Measurements from ENCODE around the gene PIK3R6. TPM values are rescaled to one million over a fixed set of nuclear protein-coding genes. Genes with fewer than 3 reads are reported as not detected.

The PIK3R6 gene
- total and polyA plus RNA-seq, 8 donors, result 0.16 to 1.1 (median 0.23) TPM; not detected in 2

GRCh38 chr17:8898636-8899035 is 31.2 kb upstream of the PIK3R6 start:
- DNase-seq (no peak), ATAC-seq (no peak), FAIRE-seq (no peak)
- TF ChIP-seq, protein P1, sequence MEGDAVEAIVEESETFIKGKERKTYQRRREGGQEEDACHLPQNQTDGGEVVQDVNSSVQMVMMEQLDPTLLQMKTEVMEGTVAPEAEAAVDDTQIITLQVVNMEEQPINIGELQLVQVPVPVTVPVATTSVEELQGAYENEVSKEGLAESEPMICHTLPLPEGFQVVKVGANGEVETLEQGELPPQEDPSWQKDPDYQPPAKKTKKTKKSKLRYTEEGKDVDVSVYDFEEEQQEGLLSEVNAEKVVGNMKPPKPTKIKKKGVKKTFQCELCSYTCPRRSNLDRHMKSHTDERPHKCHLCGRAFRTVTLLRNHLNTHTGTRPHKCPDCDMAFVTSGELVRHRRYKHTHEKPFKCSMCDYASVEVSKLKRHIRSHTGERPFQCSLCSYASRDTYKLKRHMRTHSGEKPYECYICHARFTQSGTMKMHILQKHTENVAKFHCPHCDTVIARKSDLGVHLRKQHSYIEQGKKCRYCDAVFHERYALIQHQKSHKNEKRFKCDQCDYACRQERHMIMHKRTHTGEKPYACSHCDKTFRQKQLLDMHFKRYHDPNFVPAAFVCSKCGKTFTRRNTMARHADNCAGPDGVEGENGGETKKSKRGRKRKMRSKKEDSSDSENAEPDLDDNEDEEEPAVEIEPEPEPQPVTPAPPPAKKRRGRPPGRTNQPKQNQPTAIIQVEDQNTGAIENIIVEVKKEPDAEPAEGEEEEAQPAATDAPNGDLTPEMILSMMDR (IDR thresholded peaks at IDR 0.05), result no peak
- H3K27ac ChIP-seq, result no peak overlapping the region
- WGBS, 2 donors, result 60 to 64% methylated on average over 6 of the region's 6 CpGs
- H3K9me3 ChIP-seq, result no peaks in the 10 kb centered on the region
- H3K36me3 ChIP-seq, result no peaks in the 10 kb centered on the region
- no peak overlapping the region for H3K4me3 ChIP-seq
- peaks cover 0 to 8% (median 0%) of the 10 kb centered on the region in 4 donors for H3K27me3 ChIP-seq
- intact Hi-C loops (cut with DNase I), result loop anchor here in 1 of 3 donors (10.0 kb wide), 1 partner anchor 94 kb away; no protein-coding TSS in a partner anchor
- H3K4me1 ChIP-seq, result no peaks in the 10 kb centered on the region

GRCh38 chr17:8898126-8898525 is 30.7 kb upstream of the PIK3R6 start:
- intact Hi-C loops (cut with DNase I), result loop anchor here in 1 of 3 donors (10.0 kb wide), 1 partner anchor 93 kb away; no protein-coding TSS in a partner anchor
- no peak overlapping the region for H3K4me3 ChIP-seq
- TF ChIP-seq, protein P1 (IDR thresholded peaks at IDR 0.05), result no peak
- H3K9me3 ChIP-seq, result no peaks in the 10 kb centered on the region
- 58 to 64% methylated on average over 2 of the region's 2 CpGs for WGBS, 2 donors
- no peak overlapping the region for H3K27ac ChIP-seq
- DNase-seq (no peak), FAIRE-seq (no peak), ATAC-seq (no peak)
- no peaks in the 10 kb centered on the region for H3K36me3 ChIP-seq
- peaks cover 0 to 4% (median 0%) of the 10 kb centered on the region in 4 donors for H3K27me3 ChIP-seq
- no peaks in the 10 kb centered on the region for H3K4me1 ChIP-seq

DNA sequence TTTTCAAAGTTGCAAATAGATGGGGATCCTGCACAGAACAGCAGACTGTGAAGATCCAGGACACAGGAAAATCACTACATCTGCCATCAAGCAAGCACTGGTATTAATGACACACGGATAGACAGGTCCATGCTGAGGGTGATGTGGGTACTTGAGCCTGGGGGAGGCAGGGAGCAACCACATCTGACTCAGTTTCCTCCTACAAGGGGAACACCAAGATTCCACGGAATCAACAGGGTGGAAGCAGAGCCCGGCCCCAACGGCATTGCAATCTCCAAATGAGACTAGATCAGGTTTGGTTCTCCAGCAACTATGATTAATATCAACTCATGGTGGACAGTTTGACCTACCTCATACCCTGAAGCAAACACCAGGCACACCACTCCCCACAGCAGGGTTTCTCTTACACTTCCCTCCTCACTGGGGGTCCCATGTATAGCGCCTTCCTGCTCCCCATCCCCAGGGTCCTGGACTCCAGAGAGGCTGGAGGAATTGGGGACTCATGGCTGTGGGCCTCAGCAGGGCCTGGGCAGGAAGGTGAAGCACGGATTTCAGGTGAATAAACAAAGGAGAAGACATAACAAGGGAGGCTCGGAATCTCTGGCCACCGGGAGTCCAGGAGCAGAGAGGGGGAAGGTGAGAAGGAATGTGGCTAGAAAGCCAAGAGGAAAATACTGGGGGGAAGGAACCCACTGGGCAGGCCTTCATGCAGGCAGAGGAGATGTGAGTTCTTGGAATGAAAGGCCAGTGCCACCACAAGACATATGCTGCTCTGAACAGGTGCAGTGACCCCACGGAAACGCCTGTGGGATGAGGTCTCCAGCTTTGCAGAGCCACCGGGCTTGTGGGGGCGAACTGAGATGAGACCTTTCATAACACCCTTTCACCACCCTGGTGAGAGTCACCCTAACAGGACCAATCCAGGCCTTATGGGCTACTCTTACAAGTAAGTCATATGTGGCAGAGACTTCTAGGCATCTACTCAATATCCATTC is 29.5 kb upstream of the PIK3R6 start:
- no peak overlapping the region for H3K4me3 ChIP-seq
- no peaks in the 10 kb centered on the region for H3K27me3 ChIP-seq
- H3K27ac ChIP-seq, result no peak overlapping the region
- FAIRE-seq (no peak), DNase-seq (no peak), ATAC-seq (no peak)
- H3K9me3 ChIP-seq, result no peaks in the 10 kb centered on the region
- intact Hi-C loops (cut with DNase I), result loop anchor here in 1 of 3 donors (10.0 kb wide), 1 partner anchor 92 kb away; no protein-coding TSS in a partner anchor
- TF ChIP-seq, protein P1 (IDR thresholded peaks at IDR 0.05), result no peak
- H3K4me1 ChIP-seq, result no peaks in the 10 kb centered on the region
- WGBS, 2 donors, result 65 to 66% methylated on average over 12 of the region's 12 CpGs
- H3K36me3 ChIP-seq, result no peaks in the 10 kb centered on the region

GRCh38 chr17:8896087-8896486 is 28.6 kb upstream of the PIK3R6 start:
- Histone ChIP-seq H3K27me3 (no peaks in the 10 kb centered on the region), H3K4me1 (no peaks in the 10 kb centered on the region), H3K27ac (no peak overlapping the region), H3K36me3 (no peaks in the 10 kb centered on the region), H3K4me3 (no peak overlapping the region), H3K9me3 (no peaks in the 10 kb centered on the region)
- intact Hi-C loops (cut with DNase I), result loop anchor here in 1 of 3 donors (10.0 kb wide), 1 partner anchor 91 kb away; no protein-coding TSS in a partner anchor
- TF ChIP-seq, protein P1 (IDR thresholded peaks at IDR 0.05), result no peak
- no peak for ATAC-seq
- no peak for FAIRE-seq
- WGBS, 2 donors, result 47 to 76% methylated on average over 3 of the region's 3 CpGs
- DNase-seq, result no peak

All from pancreas (tissue), 10 donors.